GM19193 (cell line): ENCODE results near the gene WNT9B.

Experiments
- POLR2A ChIP-seq: IDR thresholded peaks from 4 replicates; pipeline ENCODE4 v1.6.1; 2011; ENCODE audit not compliant: insufficient read depth, insufficient read length; ENCODE audit errors: extremely low read depth

WNT9B gene

GRCh38 chr17:46881015-46881414, 29.6 kb downstream of the WNT9B start:
- TF ChIP-seq POLR2A: no peak

- no peak for TF ChIP-seq POLR2A
These were observed 31.3 kb downstream of the WNT9B start for GRCh38 chr17:46882666-46883065.

- TF ChIP-seq POLR2A: no peak
These were observed 32.6 kb downstream of the WNT9B start for GRCh38 chr17:46883871-46884520.

- no peak for TF ChIP-seq POLR2A
These were observed 33.2 kb downstream of the WNT9B start for GRCh38 chr17:46884552-46884951.

GRCh38 chr17:46885415-46886309, 34.3 kb downstream of the WNT9B start:
- TF ChIP-seq POLR2A: no peak

GRCh38 chr17:46886310-46886663, 34.9 kb downstream of the WNT9B start:
- no peak for TF ChIP-seq POLR2A

- TF ChIP-seq POLR2A: no peak
These were observed 36.3 kb downstream of the WNT9B start for GRCh38 chr17:46887717-46888116.

GRCh38 chr17:46888727-46889126, 37.3 kb downstream of the WNT9B start:
- no peak for TF ChIP-seq POLR2A

GRCh38 chr17:46889519-46889918, 38.1 kb downstream of the WNT9B start:
- TF ChIP-seq POLR2A: no peak

GRCh38 chr17:46889992-46890564, 38.7 kb downstream of the WNT9B start:
- TF ChIP-seq POLR2A: no peak

GRCh38 chr17:46890638-46891037, 39.3 kb downstream of the WNT9B start:
- no peak for TF ChIP-seq POLR2A

GRCh38 chr17:46892192-46892703, 40.9 kb downstream of the WNT9B start:
- TF ChIP-seq POLR2A: no peak

GRCh38 chr17:46894024-46894423, 42.6 kb downstream of the WNT9B start:
- no peak for TF ChIP-seq POLR2A

- no peak for TF ChIP-seq POLR2A
These were observed 43.2 kb downstream of the WNT9B start for GRCh38 chr17:46894476-46895151.

GRCh38 chr17:46895171-46895570, 43.8 kb downstream of the WNT9B start:
- TF ChIP-seq POLR2A: no peak
